ENCODE results near the gene ANKRD13C.
"Not testable (repeated sequence)": the region's sequence is repeated elsewhere in the genome, so short reads cannot be mapped to it uniquely, and the experiment has no call there.

The ANKRD13C gene
- long read RNA-seq, donor 1, full-length matches to known transcripts, result 3 of 3 reads
- long read RNA-seq, donor 1, partial matches to known transcripts, result 0 of 3 reads
- long read RNA-seq, donor 1, other reads (novel, unspliced or antisense), result 0 of 3 reads
- long read RNA-seq, donor 2, full-length matches to known transcripts, result 2 of 2 reads
- long read RNA-seq, donor 2, partial matches to known transcripts, result 0 of 2 reads
- long read RNA-seq, donor 2, other reads (novel, unspliced or antisense), result 0 of 2 reads
- long read RNA-seq, donor 3, full-length matches to known transcripts, result 2 of 2 reads
- long read RNA-seq, donor 3, partial matches to known transcripts, result 0 of 2 reads
- long read RNA-seq, donor 3, other reads (novel, unspliced or antisense), result 0 of 2 reads
- long read RNA-seq, donor 4, full-length matches to known transcripts, result 5 of 5 reads
- long read RNA-seq, donor 4, partial matches to known transcripts, result 0 of 5 reads
- long read RNA-seq, donor 4, other reads (novel, unspliced or antisense), result 0 of 5 reads
- long read RNA-seq, donor 5, full-length matches to known transcripts, result 5 of 5 reads
- long read RNA-seq, donor 5, partial matches to known transcripts, result 0 of 5 reads
- long read RNA-seq, donor 5, other reads (novel, unspliced or antisense), result 0 of 5 reads
- long read RNA-seq, donor 6, full-length matches to known transcripts, result 3 of 3 reads
- long read RNA-seq, donor 6, partial matches to known transcripts, result 0 of 3 reads
- long read RNA-seq, donor 6, other reads (novel, unspliced or antisense), result 0 of 3 reads
- long read RNA-seq, donor 7, full-length matches to known transcripts, result 8 of 8 reads
- long read RNA-seq, donor 7, partial matches to known transcripts, result 0 of 8 reads
- long read RNA-seq, donor 7, other reads (novel, unspliced or antisense), result 0 of 8 reads
- long read RNA-seq, donor 8, full-length matches to known transcripts, result 2 of 2 reads
- long read RNA-seq, donor 8, partial matches to known transcripts, result 0 of 2 reads
- long read RNA-seq, donor 8, other reads (novel, unspliced or antisense), result 0 of 2 reads

GRCh38 chr1:70354332-70355110 lies at the start of gene ANKRD13C:
Gene ANKRD13C, minus strand, starts transcription at chr1:70354722. Its CDS starts 314 bp downstream, at chr1:70354408.
- peak; percentile 98 for DNase-seq

- DNase-seq, result no peak
Measured at GRCh38 chr1:70403759-70404158, 49.2 kb upstream of the ANKRD13C start.

GRCh38 chr1:70401974-70402373 lies 47.5 kb upstream of the ANKRD13C start:
- DNase-seq, result no peak

GRCh38 chr1:70400335-70400734 lies 45.8 kb upstream of the ANKRD13C start:
- DNase-seq, result no peak

- DNase-seq, result no peak
Measured at GRCh38 chr1:70397013-70397412, 42.5 kb upstream of the ANKRD13C start.

GRCh38 chr1:70396607-70397006 lies 42.1 kb upstream of the ANKRD13C start:
- no peak for DNase-seq

GRCh38 chr1:70392626-70393025 lies 38.1 kb upstream of the ANKRD13C start:
- no peak for DNase-seq

GRCh38 chr1:70387507-70387906 lies 33.0 kb upstream of the ANKRD13C start:
- DNase-seq, result no peak

- no peak for DNase-seq
Measured at GRCh38 chr1:70386121-70386520, 31.6 kb upstream of the ANKRD13C start.

- no peak for DNase-seq
Measured at GRCh38 chr1:70385477-70385876, 31.0 kb upstream of the ANKRD13C start.

- DNase-seq, result no peak
Measured at GRCh38 chr1:70384542-70384941, 30.0 kb upstream of the ANKRD13C start.

- no peak for DNase-seq
Measured at GRCh38 chr1:70383483-70383882, 29.0 kb upstream of the ANKRD13C start.

GRCh38 chr1:70382682-70383081 lies 28.2 kb upstream of the ANKRD13C start:
- DNase-seq, result no peak

- DNase-seq, result no peak
Measured at GRCh38 chr1:70376196-70376595, 21.7 kb upstream of the ANKRD13C start.

GRCh38 chr1:70373580-70373979 lies 19.1 kb upstream of the ANKRD13C start:
- not testable (repeated sequence) for DNase-seq

GRCh38 chr1:70372426-70372825 lies 17.9 kb upstream of the ANKRD13C start:
- DNase-seq, result no peak

- DNase-seq, result not testable (repeated sequence)
Measured at GRCh38 chr1:70371586-70371985, 17.1 kb upstream of the ANKRD13C start.

GRCh38 chr1:70367397-70367796 lies 12.9 kb upstream of the ANKRD13C start:
- not testable (repeated sequence) for DNase-seq

GRCh38 chr1:70366997-70367396 lies 12.5 kb upstream of the ANKRD13C start:
- DNase-seq, result not testable (repeated sequence)

GRCh38 chr1:70366425-70366952 lies 12.0 kb upstream of the ANKRD13C start:
- DNase-seq, result not testable (repeated sequence)

GRCh38 chr1:70364439-70364838 lies 9.9 kb upstream of the ANKRD13C start:
- DNase-seq, result no peak

All from right kidney (tissue), 9 donors.